Lower leg skin (tissue), 3 donors: ENCODE measurements around the gene RUNX1.

Source experiments
- CTCF ChIP-seq, 3 donors: fragments of 450-650 bp; IDR thresholded peaks; one replicate each; pipeline ENCODE4 v1.5.1; 2016; ENCODE audit warnings: antibody characterized with exemption in 3 of 3, mild to moderate bottlenecking in 3 of 3, moderate library complexity in 2 of 3
- POLR2A ChIP-seq, 2 donors: fragments of 450-650 bp; IDR thresholded peaks; one replicate each; pipeline ENCODE4 v1.6.1; 2016 to 2017; ENCODE audit warnings: antibody characterized with exemption in 2 of 2, mild to moderate bottlenecking in 1 of 2, moderate library complexity in 1 of 2

DNA sequence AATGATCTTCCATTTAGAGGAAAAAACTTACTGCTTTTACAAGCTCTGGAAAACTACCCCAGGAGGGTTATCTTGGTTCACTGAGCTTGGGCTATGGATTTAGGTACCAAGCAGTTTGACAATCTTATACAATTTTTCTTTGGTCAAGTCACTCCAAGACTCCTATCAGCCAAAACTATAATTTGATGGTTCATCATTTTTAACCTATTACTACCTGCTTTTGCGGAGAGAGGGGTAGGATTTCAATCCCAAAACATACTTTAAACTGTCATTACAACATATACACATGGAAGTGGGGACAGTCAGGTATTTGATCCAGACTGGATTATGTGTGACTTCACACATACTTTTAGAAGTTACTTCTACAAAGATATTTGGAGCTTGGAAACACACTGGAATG, 71.8 kb downstream of the RUNX1 start:
- TF ChIP-seq CTCF (IDR thresholded peaks at IDR 0.05), result no peak
- TF ChIP-seq POLR2A (IDR thresholded peaks at IDR 0.05), result no peak
